Naive thymus-derived CD4-positive, alpha-beta T cell (primary cell): ENCODE measurements around the gene NUFIP2. TPM values are rescaled to one million over a fixed set of nuclear protein-coding genes. Genes with fewer than 3 reads are reported as not detected.
"Not testable (repeated sequence)": the region's sequence is repeated elsewhere in the genome, so short reads cannot be mapped to it uniquely, and the experiment has no call there.

ENCODE experiments used
- ATAC-seq: fragments of 150-1000 bp; cut with Tn5 transposase; 2 replicates; pipeline ENCODE4 v1.10.0; 2021; ENCODE audit warnings: mild to moderate bottlenecking, moderate library complexity
- CTCF ChIA-PET: fragments of 350-600 bp; sonication (Branson Sonifier 250); formaldehyde crosslinking; loops from one replicate; lab custom pipeline; 2021; ENCODE audit warnings: antibody characterized with exemption; lab: Charles Lee
- POLR2A ChIA-PET: fragments of 350-600 bp; sonication (Branson Sonifier 250); formaldehyde crosslinking; loops from one replicate; lab custom pipeline; 2021; ENCODE audit warnings: antibody characterized with exemption, inconsistent platforms; lab: Charles Lee
- DNase-seq, 9 donors: peaks; one replicate each; pipeline versions ENCODE4 v3.0.0 to v3.0.0-alpha.2; 2020 to 2022; ENCODE audit warnings: mixed read lengths in 1 of 9
- H3K27ac ChIP-seq: one replicate; pipeline ENCODE4 v1.7.0; 2013; ENCODE audit warnings: mild to moderate bottlenecking, low read depth, low read length, moderate library complexity
- H3K27me3 ChIP-seq, 2 donors: one replicate each; pipeline ENCODE4 v1.7.0; 2013; ENCODE audit warnings: low read length in 2 of 2, mild to moderate bottlenecking in 2 of 2, moderate library complexity in 2 of 2; ENCODE audit not compliant: control insufficient read depth in 2 of 2, insufficient read depth in 2 of 2
- H3K36me3 ChIP-seq, 3 experiments: 1 replicate in 2 of 3; 2 replicates in 1 of 3; pipeline ENCODE4 v1.7.0; 2013; ENCODE audit warnings: low read length in 3 of 3, mild to moderate bottlenecking in 3 of 3, moderate library complexity in 1 of 3; ENCODE audit not compliant: insufficient read depth in 3 of 3, control insufficient read depth in 2 of 3
- H3K4me1 ChIP-seq, 2 donors: one replicate each; pipeline ENCODE4 v1.7.0; 2013; ENCODE audit warnings: low read length in 2 of 2, mild to moderate bottlenecking in 2 of 2, moderate library complexity in 1 of 2; ENCODE audit not compliant: control insufficient read depth in 2 of 2, insufficient read depth in 2 of 2
- H3K4me3 ChIP-seq: 2 replicates; pipeline ENCODE4 v1.7.0; 2013; ENCODE audit warnings: mild to moderate bottlenecking, low read length
- H3K9me3 ChIP-seq, 3 experiments: 1 replicate in 2 of 3; 2 replicates in 1 of 3; pipeline ENCODE4 v1.7.0; 2013; ENCODE audit warnings: low read length in 3 of 3; ENCODE audit not compliant: control insufficient read depth in 2 of 3
- H3K27ac Mint-ChIP-seq, 9 donors: one replicate each; pipeline ENCODE4 v1.8.0; 2020 to 2022; ENCODE audit warnings: mixed read lengths in 9 of 9, mild to moderate bottlenecking in 8 of 9, moderate library complexity in 5 of 9, inconsistent platforms in 2 of 9
- H3K27me3 Mint-ChIP-seq, 5 donors: one replicate each; pipeline ENCODE4 v1.8.0; 2021 to 2022; ENCODE audit warnings: mixed read lengths in 5 of 5, mild to moderate bottlenecking in 1 of 5
- H3K36me3 Mint-ChIP-seq, 5 donors: one replicate each; pipeline ENCODE4 v1.8.0; 2020 to 2022; ENCODE audit warnings: mixed read lengths in 5 of 5, mild to moderate bottlenecking in 3 of 5, inconsistent platforms in 1 of 5
- H3K4me1 Mint-ChIP-seq, 7 donors: one replicate each; pipeline ENCODE4 v1.8.0; 2020 to 2022; ENCODE audit warnings: mixed read lengths in 7 of 7, mild to moderate bottlenecking in 3 of 7, inconsistent platforms in 1 of 7
- H3K4me3 Mint-ChIP-seq, 10 donors: one replicate each; pipeline ENCODE4 v1.8.0; 2020 to 2022; ENCODE audit warnings: mild to moderate bottlenecking in 10 of 10, mixed read lengths in 10 of 10, moderate library complexity in 6 of 10, inconsistent platforms in 2 of 10
- H3K9me3 Mint-ChIP-seq, 11 donors: one replicate each; pipeline ENCODE4 v1.8.0; 2020 to 2022; ENCODE audit warnings: mixed read lengths in 11 of 11, mild to moderate bottlenecking in 4 of 11, inconsistent platforms in 1 of 11, moderate library complexity in 1 of 11
- intact Hi-C, 2 donors: fragments of 100-400 bp; cut with micrococcal nuclease; formaldehyde crosslinking; loops; one replicate each; pipeline ENCODE4 v1.15.1; 2023
- polyA plus RNA-seq, 2 donors: library from polyadenylated mRNA; unstranded; fragments of 300-500 nt; fragmentation: Illumina TruSeq; gene quantifications; one replicate each; pipeline ENCODE4 v1.2.3, GENCODE V29; 2021
- total RNA-seq, 6 experiments: library from RNA in 5 of 6; stranded (reverse) in 5 of 6; gene quantifications; 1 replicate in 5 of 6; 2 replicates in 1 of 6; pipeline ENCODE4 v1.2.3 and lab custom pipeline; 2021 to 2026

Gene NUFIP2
- 10 to 100 TPM; 60.4 to 85.3 (median 73.0) TPM for total RNA-seq
- polyA plus RNA-seq: 1 to 10 TPM; 5.3 to 7.5 TPM
- total RNA-seq (lab: John Stamatoyannopoulos, UW): 381 reads per million, percentile 97 among the genes with 10 or more reads in this experiment

GRCh38 chr17:29293890-29294579 lies at the start of gene NUFIP2:
Gene NUFIP2 (minus strand): TSS chr17:29294148. CDS start chr17:29294059, 89 bp downstream.
- peaks cover 0 to 7% (median 0%) of the 10 kb centered on the region in 11 donors for H3K9me3 Mint-ChIP-seq
- intact Hi-C loops: loop anchor here (1.0 to 10.0 kb wide), 18 partner anchors 77 to 1531 kb away; partner anchors contain the start of genes ABHD15 (in 2 of the 2), TAOK1 (in 2 of the 2), CRLF3 (in 1 of the 2) and MYO18A (in 1 of the 2)
- peak within 1 kb of the TSS; percentile 90 for H3K27ac ChIP-seq
- ATAC-seq (peak; percentile 93), DNase-seq (peak; percentile 93 to 99 (median 98))
- peak within 1 kb of the TSS; percentile 98 for H3K4me3 ChIP-seq
- peaks cover 28 to 36% of the 10 kb centered on the region in 2 donors for H3K4me1 ChIP-seq
- peaks cover 0 to 24% (median 5%) of the 10 kb centered on the region in 5 donors for H3K36me3 Mint-ChIP-seq
- ChIA-PET POLR2A (interaction anchor here (0.6 to 1.6 kb wide), 22 partner anchors 9 to 723 kb away, joined by 3 to 13 read pairs (median 4); partner anchors contain the start of genes BLTP2, PIGS and RPL23A), CTCF (interaction anchor here (0.7 to 1.3 kb wide), 6 partner anchors 12 to 592 kb away, joined by 3 to 5 read pairs (median 4); no protein-coding TSS in a partner anchor)
- peaks cover 26 to 45% (median 41%) of the 10 kb centered on the region in 7 donors for H3K4me1 Mint-ChIP-seq
- H3K9me3 ChIP-seq: no peaks in the 10 kb centered on the region
- H3K36me3 ChIP-seq: peaks cover 0 to 15% (median 0%) of the 10 kb centered on the region in 3 experiments
- peak within 1 kb of the TSS; percentile 99 to 100 (median 100) for H3K4me3 Mint-ChIP-seq
- H3K27ac Mint-ChIP-seq: peak within 1 kb of the TSS; percentile 97 to 100 (median 99)
- H3K27me3 Mint-ChIP-seq: peaks cover 0 to 4% (median 0%) of the 10 kb centered on the region in 5 donors
- H3K27me3 ChIP-seq: no peaks in the 10 kb centered on the region

DNA sequence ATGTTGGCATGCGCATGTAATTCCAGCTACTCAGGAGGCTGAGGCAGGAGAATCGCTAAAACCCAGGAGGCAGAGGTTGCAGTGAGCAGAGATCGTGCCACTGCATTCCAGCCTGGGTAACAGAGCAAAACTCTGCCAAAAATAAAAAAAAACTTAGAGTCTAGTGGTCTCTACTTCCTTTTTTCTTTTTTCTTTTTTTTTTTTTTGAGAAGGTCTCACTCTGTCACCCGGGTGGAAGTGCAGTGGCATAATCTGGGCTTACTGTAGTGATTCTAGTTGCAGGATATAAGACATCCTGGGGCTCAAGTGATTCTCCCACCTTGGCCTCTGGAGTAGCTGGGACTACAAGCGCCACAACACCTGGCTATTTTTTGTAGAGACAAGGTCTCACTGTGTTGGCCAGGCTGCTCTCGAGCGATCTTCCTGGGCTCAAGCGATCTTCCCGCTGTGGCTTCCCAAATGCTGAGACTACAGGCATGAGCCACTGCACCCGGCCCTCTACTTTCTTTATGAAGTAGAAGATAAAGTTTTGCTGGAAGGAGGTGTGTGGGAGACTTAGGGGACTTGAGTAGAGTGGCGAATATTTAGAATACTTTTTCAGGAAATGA lies 48.3 kb upstream of the NUFIP2 start:
- peaks cover 0 to 37% (median 0%) of the 10 kb centered on the region in 5 donors for H3K27me3 Mint-ChIP-seq
- ChIA-PET CTCF (no interaction called here), POLR2A (no interaction called here)
- no peak for ATAC-seq
- Histone ChIP-seq H3K27me3 (no peaks in the 10 kb centered on the region), H3K36me3 (no peaks in the 10 kb centered on the region), H3K4me1 (no peaks in the 10 kb centered on the region), H3K4me3 (no peak overlapping the region), H3K9me3 (no peaks in the 10 kb centered on the region), H3K27ac (no peak overlapping the region)
- intact Hi-C loops: no loop called here
- H3K27ac Mint-ChIP-seq: no peak overlapping the region
- DNase-seq: no peak
- H3K4me1 Mint-ChIP-seq: no peaks in the 10 kb centered on the region
- H3K36me3 Mint-ChIP-seq: no peaks in the 10 kb centered on the region
- H3K4me3 Mint-ChIP-seq: no peak overlapping the region
- no peaks in the 10 kb centered on the region for H3K9me3 Mint-ChIP-seq

DNA sequence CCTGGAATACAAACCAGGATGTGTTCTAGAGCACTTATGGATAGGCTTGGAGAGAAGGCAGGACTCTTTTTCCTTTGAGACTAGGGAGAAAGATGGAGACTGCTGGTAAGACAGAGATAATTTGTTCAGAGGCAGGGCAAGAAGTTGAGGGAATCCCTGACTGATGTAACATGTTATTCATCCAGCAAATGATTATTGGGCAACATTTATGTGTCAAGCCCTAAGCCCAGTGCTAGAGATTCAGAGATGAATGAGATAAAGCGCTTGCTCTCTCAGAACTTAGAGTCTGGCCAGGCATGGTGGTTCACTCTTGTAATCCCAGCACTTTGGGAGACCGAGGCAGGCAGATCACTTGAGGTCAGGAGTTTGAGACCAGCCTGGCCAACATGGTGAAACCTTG lies 47.8 kb upstream of the NUFIP2 start:
- Histone ChIP-seq H3K9me3 (no peaks in the 10 kb centered on the region), H3K4me1 (no peaks in the 10 kb centered on the region), H3K4me3 (no peak overlapping the region), H3K27ac (no peak overlapping the region), H3K27me3 (no peaks in the 10 kb centered on the region), H3K36me3 (no peaks in the 10 kb centered on the region)
- intact Hi-C loops: no loop called here
- no peak for DNase-seq
- Mint-ChIP-seq H3K36me3 (no peaks in the 10 kb centered on the region), H3K4me3 (no peak overlapping the region), H3K4me1 (no peaks in the 10 kb centered on the region), H3K27ac (no peak overlapping the region), H3K27me3 (peaks cover 0 to 37% (median 0%) of the 10 kb centered on the region in 5 donors), H3K9me3 (no peaks in the 10 kb centered on the region)
- CTCF ChIA-PET: no interaction called here
- POLR2A ChIA-PET: no interaction called here
- ATAC-seq: peak; percentile 31

DNA sequence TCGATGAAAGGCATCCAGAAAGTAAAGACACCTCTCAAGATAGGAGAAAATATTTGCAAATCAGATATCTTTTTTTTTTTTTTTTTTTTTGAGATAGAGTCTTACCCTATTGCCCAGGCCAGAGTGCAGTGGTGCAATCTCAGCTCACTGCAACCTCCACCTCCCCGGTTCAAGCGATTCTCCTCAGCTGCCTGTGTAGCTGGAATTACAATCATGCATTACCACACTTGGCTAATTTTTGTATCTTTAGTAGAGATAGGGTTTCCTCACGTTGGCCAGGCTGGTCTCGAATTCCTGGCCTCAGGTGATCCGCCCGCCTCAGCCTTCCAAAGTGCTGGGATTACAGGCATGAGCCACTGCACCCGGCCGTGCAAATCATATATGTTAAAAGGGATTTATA lies 45.1 kb upstream of the NUFIP2 start:
- ChIA-PET POLR2A (interaction anchor here (0.7 kb wide), 1 partner anchor 193 kb away, joined by 3 read pairs; no protein-coding TSS in a partner anchor), CTCF (interaction anchor here (0.7 kb wide), 1 partner anchor 1487 kb away, joined by 3 read pairs; no protein-coding TSS in a partner anchor)
- ATAC-seq, H3K9me3 ChIP-seq, H3K27ac Mint-ChIP-seq, H3K4me1 ChIP-seq, H3K4me1 Mint-ChIP-seq, DNase-seq, H3K4me3 ChIP-seq, intact Hi-C loops, H3K27me3 ChIP-seq, H3K4me3 Mint-ChIP-seq, H3K36me3 ChIP-seq, H3K9me3 Mint-ChIP-seq, H3K36me3 Mint-ChIP-seq, H3K27ac ChIP-seq: not testable (repeated sequence)
- H3K27me3 Mint-ChIP-seq: peaks cover 0 to 31% (median 0%) of the 10 kb centered on the region in 5 donors

DNA sequence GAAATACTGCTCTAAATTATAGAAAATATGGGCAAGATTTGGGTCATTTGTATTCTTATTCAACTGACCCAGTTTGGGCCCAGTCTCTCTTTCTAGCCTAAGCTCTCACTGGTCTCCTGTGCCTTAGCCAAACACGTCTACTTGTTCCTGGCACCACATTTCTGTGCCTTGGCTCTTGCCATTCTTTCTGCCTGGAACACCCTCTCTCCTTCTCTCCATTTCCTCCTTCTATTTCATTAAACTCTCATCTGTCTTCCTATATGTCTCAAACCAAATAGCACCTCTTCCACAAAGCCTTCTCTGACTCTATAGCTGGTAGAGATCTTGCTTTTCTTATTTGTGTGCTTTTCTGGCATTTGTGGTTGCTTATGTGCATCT lies 37.7 kb upstream of the NUFIP2 start:
- no peaks in the 10 kb centered on the region for H3K9me3 ChIP-seq
- Mint-ChIP-seq H3K4me3 (no peak overlapping the region), H3K9me3 (no peaks in the 10 kb centered on the region), H3K27ac (no peak overlapping the region), H3K36me3 (no peaks in the 10 kb centered on the region), H3K4me1 (peaks cover 0 to 4% (median 0%) of the 10 kb centered on the region in 7 donors), H3K27me3 (no peaks in the 10 kb centered on the region)
- ChIA-PET POLR2A (interaction anchor here (0.6 kb wide), 1 partner anchor 215 kb away, joined by 3 read pairs; no protein-coding TSS in a partner anchor), CTCF (interaction anchor here (1.2 kb wide), 1 partner anchor 38 kb away, joined by 4 read pairs; no protein-coding TSS in a partner anchor)
- ATAC-seq (no peak), DNase-seq (no peak)
- no peaks in the 10 kb centered on the region for H3K4me1 ChIP-seq
- no peaks in the 10 kb centered on the region for H3K27me3 ChIP-seq
- H3K36me3 ChIP-seq: no peaks in the 10 kb centered on the region
- intact Hi-C loops: no loop called here
- H3K27ac ChIP-seq: no peak overlapping the region
- H3K4me3 ChIP-seq: no peak overlapping the region

GRCh38 chr17:29331075-29331707 lies 37.2 kb upstream of the NUFIP2 start:
- Mint-ChIP-seq H3K9me3 (no peaks in the 10 kb centered on the region), H3K4me3 (no peak overlapping the region), H3K36me3 (no peaks in the 10 kb centered on the region), H3K4me1 (peaks cover 0 to 4% (median 0%) of the 10 kb centered on the region in 7 donors), H3K27me3 (no peaks in the 10 kb centered on the region), H3K27ac (peak overlapping the region in 1 of 9 donors; percentile 8)
- ChIA-PET CTCF (interaction anchor here (1.2 kb wide), 1 partner anchor 38 kb away, joined by 4 read pairs; no protein-coding TSS in a partner anchor), POLR2A (no interaction called here)
- no peak overlapping the region for H3K4me3 ChIP-seq
- intact Hi-C loops: no loop called here
- H3K27me3 ChIP-seq: no peaks in the 10 kb centered on the region
- no peak overlapping the region for H3K27ac ChIP-seq
- no peak for DNase-seq
- ATAC-seq: no peak
- no peaks in the 10 kb centered on the region for H3K4me1 ChIP-seq
- no peaks in the 10 kb centered on the region for H3K9me3 ChIP-seq
- no peaks in the 10 kb centered on the region for H3K36me3 ChIP-seq
